HFFc6 (cell line): ENCODE data around the gene CNIH3. TPM values are rescaled to one million over a fixed set of nuclear protein-coding genes. Genes with fewer than 3 reads are reported as not detected.

Source experiments
- DNase-seq: peaks from one replicate; pipeline ENCODE4 v3.0.0-alpha.2; 2018
- H3K27ac Mint-ChIP-seq: 2 replicates; pipeline ENCODE4 v1.8.0; 2020; ENCODE audit warnings: mild to moderate bottlenecking, mixed read lengths
- H3K27me3 Mint-ChIP-seq: 2 replicates; pipeline ENCODE4 v1.8.0; 2021; ENCODE audit warnings: mild to moderate bottlenecking, moderate library complexity, mixed read lengths; ENCODE audit not compliant: insufficient read depth
- H3K36me3 Mint-ChIP-seq: 2 replicates; pipeline ENCODE4 v1.8.0; 2021; ENCODE audit warnings: low read depth, mixed read lengths
- H3K4me1 Mint-ChIP-seq: 2 replicates; pipeline ENCODE4 v1.8.0; 2020; ENCODE audit warnings: low read depth, mixed read lengths
- H3K4me3 Mint-ChIP-seq: 2 replicates; pipeline ENCODE4 v1.8.0; 2020; ENCODE audit warnings: mild to moderate bottlenecking, moderate library complexity, mixed read lengths
- H3K9me3 Mint-ChIP-seq: 2 replicates; pipeline ENCODE4 v1.8.0; 2020; ENCODE audit warnings: mild to moderate bottlenecking, mixed read lengths
- CTCF ChIP-seq: fragments of 200-600 bp; sonication (generic); IDR thresholded peaks from 2 replicates; pipeline ENCODE4 v1.5.0; 2021; ENCODE audit warnings: antibody characterized with exemption, mild to moderate bottlenecking
- total RNA-seq, 6 experiments: library from RNA; stranded (reverse); fragmentation: NEBNext Ultra II Directional; extraction: Animal tissue kit (Norgen Biotek cat#: 25700); gene quantifications; 2 replicates in 1 of 6; 3 replicates in 5 of 6; pipeline ENCODE4 v1.2.3, GENCODE V29; 2021

The CNIH3 gene
- total RNA-seq, 6 experiments from 2014 or later = 18.6 to 32.3 (median 30.5) TPM

- H3K27me3 Mint-ChIP-seq = no peaks in the 10 kb centered on the region
- peaks cover 21% of the 10 kb centered on the region for H3K4me1 Mint-ChIP-seq
- H3K4me3 Mint-ChIP-seq = no peak overlapping the region
- no peak overlapping the region for H3K27ac Mint-ChIP-seq
- peaks cover 1% of the 10 kb centered on the region for H3K9me3 Mint-ChIP-seq
- no peak for TF ChIP-seq CTCF
- peaks cover 15% of the 10 kb centered on the region for H3K36me3 Mint-ChIP-seq
- DNase-seq = no peak
These were observed 34.1 kb upstream of the CNIH3 start for GRCh38 chr1:224582041-224582440.

- Mint-ChIP-seq H3K36me3 (peaks cover 14% of the 10 kb centered on the region), H3K27ac (no peak overlapping the region), H3K27me3 (no peaks in the 10 kb centered on the region), H3K4me3 (no peak overlapping the region), H3K9me3 (peaks cover 1% of the 10 kb centered on the region), H3K4me1 (peaks cover 29% of the 10 kb centered on the region)
- no peak for TF ChIP-seq CTCF
- no peak for DNase-seq
These were observed 32.3 kb upstream of the CNIH3 start for GRCh38 chr1:224583774-224584173.

- no peaks in the 10 kb centered on the region for H3K27me3 Mint-ChIP-seq
- H3K9me3 Mint-ChIP-seq = peaks cover 4% of the 10 kb centered on the region
- no peak overlapping the region for H3K4me3 Mint-ChIP-seq
- no peak overlapping the region for H3K27ac Mint-ChIP-seq
- no peak for TF ChIP-seq CTCF
- peaks cover 24% of the 10 kb centered on the region for H3K4me1 Mint-ChIP-seq
- DNase-seq = no peak
- H3K36me3 Mint-ChIP-seq = peaks cover 17% of the 10 kb centered on the region
These were observed 31.1 kb upstream of the CNIH3 start for GRCh38 chr1:224585051-224585450.

GRCh38 chr1:224587051-224587450 lies 29.1 kb upstream of the CNIH3 start:
- H3K9me3 Mint-ChIP-seq = peaks cover 4% of the 10 kb centered on the region
- TF ChIP-seq CTCF = no peak
- peaks cover 28% of the 10 kb centered on the region for H3K4me1 Mint-ChIP-seq
- no peaks in the 10 kb centered on the region for H3K27me3 Mint-ChIP-seq
- H3K4me3 Mint-ChIP-seq = no peak overlapping the region
- H3K27ac Mint-ChIP-seq = no peak overlapping the region
- DNase-seq = no peak
- H3K36me3 Mint-ChIP-seq = peaks cover 17% of the 10 kb centered on the region

GRCh38 chr1:224588515-224588914 lies 27.6 kb upstream of the CNIH3 start:
- TF ChIP-seq CTCF = no peak
- Mint-ChIP-seq H3K36me3 (peaks cover 17% of the 10 kb centered on the region), H3K4me1 (peaks cover 43% of the 10 kb centered on the region), H3K27me3 (no peaks in the 10 kb centered on the region), H3K4me3 (no peak overlapping the region), H3K27ac (peak overlapping the region; percentile 79), H3K9me3 (peaks cover 4% of the 10 kb centered on the region)
- no peak for DNase-seq

GRCh38 chr1:224589006-224589405 lies 27.1 kb upstream of the CNIH3 start:
- Mint-ChIP-seq H3K4me3 (0 out of 2 replicates have a peak overlapping the region, but pooled peaks have one; percentile 4), H3K27ac (peak overlapping the region; percentile 79), H3K27me3 (no peaks in the 10 kb centered on the region), H3K9me3 (peaks cover 4% of the 10 kb centered on the region), H3K36me3 (peaks cover 17% of the 10 kb centered on the region), H3K4me1 (peaks cover 46% of the 10 kb centered on the region)
- TF ChIP-seq CTCF = no peak
- DNase-seq = peak; percentile 53
